Measurements from ENCODE around the gene LRRC32.

GRCh38 chr11:76653674-76654284 lies 16.8 kb downstream of the LRRC32 start:
- TF ChIP-seq CTCF (IDR thresholded peaks at IDR 0.05) (no peak), POLR2A (IDR thresholded peaks at IDR 0.05) (no peak)

Data from thyroid gland (tissue), 4 donors.